ENCODE measurements around the gene FCGR1A.
"Not testable (repeated sequence)": the region's sequence is repeated elsewhere in the genome, so short reads cannot be mapped to it uniquely, and the experiment has no call there.

GRCh38 chr1:149783868-149784267, 1.4 kb downstream of the FCGR1A start:
- TF ChIP-seq CTCF, EZH2, EZH2phosphoT487 (IDR thresholded peaks at IDR 0.05): not testable (repeated sequence)
